ENCODE results near the gene TSPAN18.

The TSPAN18 gene

DNA sequence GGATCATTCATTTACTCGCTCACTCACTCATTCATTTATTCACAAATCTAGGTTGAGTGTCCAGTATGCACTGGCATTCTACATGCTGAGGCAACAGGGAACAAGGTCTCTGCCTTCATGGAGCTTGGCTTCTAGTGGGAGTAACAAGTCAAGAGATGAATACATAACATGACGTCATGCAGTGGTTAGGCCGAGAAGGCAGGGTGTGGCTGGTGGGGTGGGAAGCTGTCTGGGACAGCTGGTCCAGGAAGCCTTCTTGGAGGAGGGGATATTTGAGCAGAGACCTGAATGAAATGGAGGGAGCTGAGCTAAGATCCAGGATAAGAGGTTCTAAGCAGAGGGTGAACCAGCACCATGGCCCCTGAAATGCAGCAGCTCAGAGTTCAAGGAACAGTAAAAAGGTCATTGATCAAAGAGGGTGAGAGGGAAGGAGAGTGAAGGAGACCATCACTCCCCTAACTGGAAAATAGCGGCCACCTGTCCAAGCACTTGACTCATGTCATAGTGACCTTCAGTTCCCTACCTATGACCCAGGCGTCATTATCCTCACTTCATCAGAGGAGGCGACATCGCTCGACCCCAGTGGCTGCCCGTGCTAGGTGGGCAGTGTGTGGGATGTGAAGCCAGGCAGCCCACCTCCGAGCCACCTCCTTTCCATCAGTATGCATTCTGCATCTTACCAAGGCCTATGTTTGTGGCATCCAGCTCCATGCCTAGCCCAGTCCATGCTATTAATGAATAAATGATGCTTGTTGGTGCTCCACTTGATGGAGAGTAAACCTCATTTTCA lies 105.0 kb downstream of the TSPAN18 start:
- TF ChIP-seq, protein P1, sequence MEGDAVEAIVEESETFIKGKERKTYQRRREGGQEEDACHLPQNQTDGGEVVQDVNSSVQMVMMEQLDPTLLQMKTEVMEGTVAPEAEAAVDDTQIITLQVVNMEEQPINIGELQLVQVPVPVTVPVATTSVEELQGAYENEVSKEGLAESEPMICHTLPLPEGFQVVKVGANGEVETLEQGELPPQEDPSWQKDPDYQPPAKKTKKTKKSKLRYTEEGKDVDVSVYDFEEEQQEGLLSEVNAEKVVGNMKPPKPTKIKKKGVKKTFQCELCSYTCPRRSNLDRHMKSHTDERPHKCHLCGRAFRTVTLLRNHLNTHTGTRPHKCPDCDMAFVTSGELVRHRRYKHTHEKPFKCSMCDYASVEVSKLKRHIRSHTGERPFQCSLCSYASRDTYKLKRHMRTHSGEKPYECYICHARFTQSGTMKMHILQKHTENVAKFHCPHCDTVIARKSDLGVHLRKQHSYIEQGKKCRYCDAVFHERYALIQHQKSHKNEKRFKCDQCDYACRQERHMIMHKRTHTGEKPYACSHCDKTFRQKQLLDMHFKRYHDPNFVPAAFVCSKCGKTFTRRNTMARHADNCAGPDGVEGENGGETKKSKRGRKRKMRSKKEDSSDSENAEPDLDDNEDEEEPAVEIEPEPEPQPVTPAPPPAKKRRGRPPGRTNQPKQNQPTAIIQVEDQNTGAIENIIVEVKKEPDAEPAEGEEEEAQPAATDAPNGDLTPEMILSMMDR (IDR thresholded peaks at IDR 0.05; ENCODE audit: control insufficient read depth, extremely low read depth, insufficient read depth): no peak
- no peak overlapping the region for H3K4me3 ChIP-seq (ENCODE audit: low read depth, low read length)
- no peak for DNase-seq (ENCODE audit: low read depth)

DNA sequence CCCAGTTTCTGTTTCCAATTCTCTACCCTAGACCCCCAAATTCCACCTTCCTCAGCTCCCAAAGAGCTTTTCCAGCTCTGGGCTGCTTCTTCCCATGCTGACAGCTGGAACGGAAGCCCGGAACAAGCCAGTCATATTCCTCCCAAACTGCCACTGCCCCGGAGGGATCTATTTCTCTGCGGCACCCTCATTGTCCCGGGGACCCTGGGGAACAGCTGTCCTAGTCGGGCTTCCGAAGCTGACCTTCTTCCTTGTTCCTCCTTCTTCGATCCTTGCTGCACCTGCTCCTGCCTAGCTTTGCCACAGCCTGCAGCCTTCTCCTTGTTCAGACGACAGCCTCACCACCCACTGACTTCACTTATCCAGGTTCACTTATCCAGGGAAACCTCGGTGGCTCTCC lies 105.7 kb downstream of the TSPAN18 start:
- TF ChIP-seq, protein P1 (IDR thresholded peaks at IDR 0.05; ENCODE audit: control insufficient read depth, extremely low read depth, insufficient read depth): no peak
- DNase-seq (ENCODE audit: low read depth): no peak
- H3K4me3 ChIP-seq (ENCODE audit: low read depth, low read length): no peak overlapping the region

DNA sequence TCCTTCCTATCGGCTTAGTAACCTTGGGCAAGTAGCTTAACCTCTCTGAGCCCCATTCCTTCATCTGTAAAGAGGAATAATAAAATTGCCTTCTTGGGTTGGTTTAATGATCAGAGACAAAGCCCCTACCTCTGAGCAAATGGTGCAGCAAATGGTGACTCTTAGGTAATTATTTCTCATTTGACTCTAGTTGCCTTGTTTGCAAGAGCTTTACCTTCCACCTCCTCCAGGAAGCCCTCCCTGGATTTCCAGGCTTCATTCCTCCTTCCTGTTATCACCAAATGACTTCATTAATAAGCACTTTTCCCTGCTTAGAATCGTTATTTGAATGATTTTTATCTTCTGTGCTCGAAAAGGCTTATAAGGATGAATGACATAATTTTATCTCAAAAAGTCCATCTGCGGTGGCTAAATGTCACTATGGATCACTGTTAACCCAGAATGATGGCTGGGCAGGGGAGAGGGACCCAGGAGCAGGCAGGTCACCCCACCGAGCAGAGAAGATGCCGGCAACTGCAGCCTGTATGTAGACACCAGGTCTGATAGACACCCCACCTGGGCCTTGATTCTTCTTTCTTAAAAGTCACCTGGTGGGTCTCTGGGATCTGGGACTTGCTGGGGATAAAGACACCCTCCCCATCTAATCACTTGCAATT lies 106.6 kb downstream of the TSPAN18 start:
- DNase-seq (ENCODE audit: low read depth): no peak
- TF ChIP-seq, protein P1 (IDR thresholded peaks at IDR 0.05; ENCODE audit: control insufficient read depth, extremely low read depth, insufficient read depth): no peak
- H3K4me3 ChIP-seq (ENCODE audit: low read depth, low read length): no peak overlapping the region

DNA sequence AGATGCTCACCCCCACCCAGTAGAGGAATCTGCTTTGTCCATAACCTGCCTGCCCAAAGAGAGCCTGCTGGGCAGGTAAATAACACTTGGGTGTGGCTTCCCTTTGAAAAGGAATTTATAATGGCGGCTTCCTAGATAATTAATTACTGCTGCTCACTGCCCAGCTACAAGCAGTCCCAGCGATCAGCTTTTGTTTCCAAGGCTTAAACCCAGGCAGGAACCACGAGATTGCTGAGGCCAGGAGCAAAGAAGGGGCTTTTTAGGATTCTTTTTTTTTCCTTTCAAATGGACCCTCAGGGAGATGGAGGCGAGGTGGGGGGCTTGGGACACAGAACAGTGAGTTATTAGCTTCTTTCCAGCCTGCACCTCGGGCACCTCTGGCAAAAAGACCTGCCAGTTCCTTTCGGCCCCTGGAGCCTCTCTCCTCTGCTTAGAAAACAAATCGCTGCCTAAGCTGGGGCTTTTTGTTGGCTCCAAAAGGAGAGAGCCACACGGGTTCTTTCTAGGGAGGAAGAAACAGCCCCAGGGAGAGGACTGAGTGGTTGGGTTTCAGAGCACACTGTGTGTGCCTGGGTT lies 107.2 kb downstream of the TSPAN18 start:
- H3K4me3 ChIP-seq (ENCODE audit: low read depth, low read length): no peak overlapping the region
- TF ChIP-seq, protein P1 (IDR thresholded peaks at IDR 0.05; ENCODE audit: control insufficient read depth, extremely low read depth, insufficient read depth): no peak
- DNase-seq (ENCODE audit: low read depth): no peak

DNA sequence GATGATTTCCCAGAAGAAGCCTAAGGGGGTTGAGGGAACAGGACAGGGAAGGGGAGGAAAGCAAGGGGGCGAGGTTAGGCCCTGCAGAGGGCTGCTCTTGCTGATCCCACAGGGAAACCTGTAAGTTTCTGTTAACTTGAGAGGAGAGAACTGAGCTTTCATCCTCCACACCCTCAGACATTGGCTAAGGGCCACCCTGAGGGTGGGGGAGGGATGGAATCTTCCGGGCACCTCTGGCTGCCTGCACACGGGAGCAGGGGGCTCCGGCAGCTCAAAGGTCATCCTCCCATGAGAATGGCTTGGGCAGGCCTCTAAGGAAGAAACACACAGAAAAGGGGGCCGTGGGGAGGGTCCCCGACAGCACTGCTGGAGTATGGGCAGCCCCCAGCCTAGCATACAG lies 108.1 kb downstream of the TSPAN18 start:
- TF ChIP-seq, protein P1 (IDR thresholded peaks at IDR 0.05; ENCODE audit: control insufficient read depth, extremely low read depth, insufficient read depth): no peak
- H3K4me3 ChIP-seq (ENCODE audit: low read depth, low read length): no peak overlapping the region
- no peak for DNase-seq (ENCODE audit: low read depth)

DNA sequence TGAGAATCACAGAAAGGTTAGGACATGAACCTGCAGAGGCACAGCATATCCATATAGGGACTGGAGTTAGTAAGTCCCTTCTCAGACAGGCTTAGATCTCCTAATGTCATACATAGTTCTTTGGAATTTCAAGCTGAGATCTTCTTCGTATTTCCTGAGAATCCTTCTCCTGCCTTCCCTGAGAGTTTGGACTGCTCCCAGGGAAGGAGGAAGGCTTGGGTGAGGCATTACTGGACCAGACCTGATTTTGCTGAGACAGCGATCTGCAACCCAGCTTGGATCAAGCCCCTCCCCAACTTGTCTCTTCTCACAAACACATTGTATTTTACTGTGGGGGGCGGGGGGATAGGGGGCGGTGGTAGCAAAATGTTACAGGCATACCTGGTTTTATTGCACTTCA lies 108.5 kb downstream of the TSPAN18 start:
- DNase-seq (ENCODE audit: low read depth): no peak
- TF ChIP-seq, protein P1 (IDR thresholded peaks at IDR 0.05; ENCODE audit: control insufficient read depth, extremely low read depth, insufficient read depth): no peak
- H3K4me3 ChIP-seq (ENCODE audit: low read depth, low read length): no peak overlapping the region
